GM18873 (cell line): ENCODE data around the gene TBX2.
"Not testable (repeated sequence)": the region's sequence is repeated elsewhere in the genome, so short reads cannot be mapped to it uniquely, and the experiment has no call there.

ENCODE experiments used
- ATAC-seq: cut with Tn5 transposase; IDR thresholded peaks from one replicate; pipeline ENCODE4 v1.9.1; 2021; ENCODE audit warnings: mild to moderate bottlenecking, moderate library complexity, moderate number of reproducible peaks; ENCODE audit not compliant: unreplicated experiment, low FRiP score

The TBX2 gene

GRCh38 chr17:61425682-61426481 is 26.2 kb downstream of the TBX2 start:
- no peak for ATAC-seq

- ATAC-seq: no peak
Measured at GRCh38 chr17:61426482-61427304, 27.1 kb downstream of the TBX2 start.

GRCh38 chr17:61427567-61427966 is 27.9 kb downstream of the TBX2 start:
- ATAC-seq: no peak

GRCh38 chr17:61429274-61429673 is 29.6 kb downstream of the TBX2 start:
- no peak for ATAC-seq

GRCh38 chr17:61429831-61430230 is 30.2 kb downstream of the TBX2 start:
- not testable (repeated sequence) for ATAC-seq

GRCh38 chr17:61431594-61432311 is 32.1 kb downstream of the TBX2 start:
- ATAC-seq: no peak

- no peak for ATAC-seq
Measured at GRCh38 chr17:61436273-61436672, 36.6 kb downstream of the TBX2 start.

GRCh38 chr17:61436995-61437704 is 37.5 kb downstream of the TBX2 start:
- no peak for ATAC-seq

- ATAC-seq: no peak
Measured at GRCh38 chr17:61440697-61441096, 41.1 kb downstream of the TBX2 start.

GRCh38 chr17:61441507-61441906 is 41.9 kb downstream of the TBX2 start:
- ATAC-seq: not testable (repeated sequence)

- no peak for ATAC-seq
Measured at GRCh38 chr17:61442136-61442775, 42.6 kb downstream of the TBX2 start.

- no peak for ATAC-seq
Measured at GRCh38 chr17:61442878-61443474, 43.3 kb downstream of the TBX2 start.

- ATAC-seq: no peak
Measured at GRCh38 chr17:61443475-61443882, 43.8 kb downstream of the TBX2 start.

GRCh38 chr17:61444075-61444474 is 44.4 kb downstream of the TBX2 start:
- no peak for ATAC-seq

GRCh38 chr17:61444831-61445230 is 45.2 kb downstream of the TBX2 start:
- no peak for ATAC-seq

GRCh38 chr17:61447358-61447757 is 47.7 kb downstream of the TBX2 start:
- no peak for ATAC-seq

GRCh38 chr17:61448042-61448441 is 48.4 kb downstream of the TBX2 start:
- no peak for ATAC-seq

GRCh38 chr17:61449140-61449539 is 49.5 kb downstream of the TBX2 start:
- ATAC-seq: not testable (repeated sequence)
